GM20431 (cell line): ENCODE measurements around the gene ACVR1.
"Not testable (repeated sequence)": the region's sequence is repeated elsewhere in the genome, so short reads cannot be mapped to it uniquely, and the experiment has no call there.

Experiments
- in situ Hi-C: fragments of 300-500 bp; cut with MseI, MboI; formaldehyde crosslinking; loops from one replicate; pipeline ENCODE4 v1.15.0; 2020; ENCODE audit warnings: low sequenced_read_pairs; ENCODE audit not compliant: unreplicated experiment

Gene ACVR1

DNA sequence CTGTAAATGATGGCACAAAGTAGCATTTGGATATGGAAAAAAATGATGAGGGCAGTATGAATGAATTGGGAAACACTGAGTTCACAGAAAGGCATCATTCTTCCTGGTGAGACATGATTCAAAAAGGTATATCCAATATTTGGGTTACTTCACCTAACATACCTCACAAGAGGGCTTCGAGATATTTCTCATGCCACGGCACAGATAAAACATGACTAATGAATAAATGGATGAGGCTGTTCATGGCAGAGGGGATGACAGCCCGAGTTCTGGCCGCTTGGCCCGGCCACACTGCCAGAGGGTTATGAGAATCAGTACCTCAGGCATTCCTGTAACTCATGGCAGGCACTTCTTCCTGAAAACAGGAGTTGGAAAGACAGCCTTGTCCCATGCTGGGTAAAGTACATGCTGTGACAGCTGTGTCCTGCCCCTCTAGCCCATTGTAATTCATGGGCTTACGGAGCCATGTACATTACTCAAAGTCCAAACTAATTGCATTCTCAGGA lies 131.5 kb downstream of the ACVR1 start:
- in situ Hi-C loops = no loop called here

DNA sequence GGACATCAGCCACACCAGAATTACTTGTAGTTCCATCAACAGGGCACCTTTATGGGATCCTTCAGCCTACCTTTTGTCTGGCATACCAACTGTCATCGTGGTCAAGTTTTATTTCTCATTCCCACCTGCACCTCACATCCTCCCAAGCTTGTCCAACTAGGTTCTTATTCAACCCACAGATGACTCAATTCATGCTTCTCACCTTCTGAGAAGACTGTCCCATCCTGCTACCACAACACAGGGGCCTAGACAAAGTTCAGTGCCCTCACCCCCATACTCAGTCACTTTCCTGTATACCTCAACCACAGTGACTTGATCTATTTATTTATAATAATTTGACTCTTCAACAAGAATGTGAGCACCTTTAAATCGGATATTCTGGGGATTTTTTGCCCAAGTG lies 133.1 kb downstream of the ACVR1 start:
- in situ Hi-C loops = no loop called here

DNA sequence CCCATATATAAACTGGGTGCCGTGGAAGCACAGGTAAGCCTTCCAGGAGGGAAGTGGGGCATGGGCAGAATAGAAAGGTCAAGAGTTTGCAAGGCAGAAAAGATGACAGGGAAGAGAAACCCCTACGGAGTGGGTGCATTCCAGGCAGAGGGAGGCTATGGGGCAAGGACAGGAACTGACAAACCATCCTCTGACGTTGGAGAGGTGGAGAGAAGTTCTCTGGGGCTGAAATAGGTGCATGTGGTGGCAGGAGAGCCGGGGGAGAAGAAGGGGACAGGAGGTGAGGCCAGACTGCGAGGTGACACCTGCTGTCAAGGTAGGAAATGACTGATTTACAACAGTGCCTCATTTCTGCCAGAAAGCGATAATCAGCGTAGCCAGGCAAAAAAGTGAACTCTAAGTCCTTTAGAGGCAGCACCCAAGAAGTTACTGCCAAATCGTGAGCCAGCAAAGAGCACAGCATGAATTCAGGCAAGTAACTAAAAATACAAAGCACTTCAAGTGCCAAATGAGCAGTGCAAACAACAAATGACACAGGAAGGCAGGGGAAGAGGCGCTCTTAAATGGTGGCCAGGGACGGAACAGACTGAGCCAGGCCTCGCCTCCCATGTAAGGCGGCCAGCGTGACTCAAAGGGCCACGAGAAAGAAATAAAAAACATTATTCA lies 134.2 kb downstream of the ACVR1 start:
- in situ Hi-C loops = no loop called here

DNA sequence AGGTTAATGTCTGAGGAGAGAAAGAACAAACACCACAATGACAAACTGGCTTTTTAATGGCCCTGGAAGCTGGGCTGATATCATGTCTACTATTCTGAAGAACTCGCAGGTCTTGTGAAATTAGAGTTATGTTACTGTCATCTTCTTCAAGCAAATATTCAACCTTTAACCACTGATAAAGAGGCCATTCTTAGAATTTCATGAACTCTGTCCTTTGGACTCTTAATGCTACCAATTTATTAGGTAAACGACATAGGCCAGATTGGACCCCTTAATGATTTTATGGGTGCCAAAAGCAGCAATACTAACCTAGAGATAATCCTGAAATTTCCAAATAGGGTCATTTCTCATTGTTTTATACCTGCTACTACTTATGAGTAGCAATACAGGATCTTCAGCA lies 138.5 kb downstream of the ACVR1 start:
- in situ Hi-C loops = no loop called here

DNA sequence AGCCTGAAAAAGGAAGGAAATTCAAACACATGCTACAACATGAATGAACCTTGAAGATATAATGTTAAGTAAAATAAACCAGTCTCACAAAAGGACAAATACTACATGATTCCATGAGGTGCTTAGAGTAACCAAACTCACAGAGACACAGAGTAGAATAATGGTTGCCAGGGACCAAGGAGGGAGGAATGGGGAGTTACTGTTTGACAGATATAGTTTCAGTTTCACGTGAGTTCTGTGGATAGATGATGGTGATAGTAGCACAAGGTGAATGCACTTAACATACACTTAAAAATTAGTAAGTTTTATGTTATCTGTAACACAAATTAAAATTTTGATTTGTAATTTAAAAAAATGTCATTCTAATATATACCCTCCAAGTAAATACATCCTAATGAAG lies 140.6 kb downstream of the ACVR1 start:
- in situ Hi-C loops = no loop called here

DNA sequence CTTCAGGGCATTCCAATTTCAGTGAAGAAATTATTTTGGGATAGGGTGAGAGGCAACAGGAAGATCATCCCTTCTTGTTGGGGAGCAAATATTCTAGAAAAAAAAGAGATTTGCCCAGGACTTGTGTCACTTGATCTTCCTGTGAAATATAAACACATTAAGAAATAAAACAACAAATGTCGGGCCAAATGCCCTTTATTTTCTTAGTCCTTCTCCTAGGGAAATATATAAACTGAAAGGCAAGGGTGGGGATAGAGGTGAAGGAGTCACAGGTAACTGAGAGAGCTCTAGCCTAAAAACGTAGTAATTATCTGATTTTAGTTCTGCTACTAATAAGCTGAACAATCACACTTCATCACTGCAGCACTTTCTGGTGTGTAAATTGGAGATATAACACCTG lies 142.9 kb downstream of the ACVR1 start:
- in situ Hi-C loops = no loop called here

DNA sequence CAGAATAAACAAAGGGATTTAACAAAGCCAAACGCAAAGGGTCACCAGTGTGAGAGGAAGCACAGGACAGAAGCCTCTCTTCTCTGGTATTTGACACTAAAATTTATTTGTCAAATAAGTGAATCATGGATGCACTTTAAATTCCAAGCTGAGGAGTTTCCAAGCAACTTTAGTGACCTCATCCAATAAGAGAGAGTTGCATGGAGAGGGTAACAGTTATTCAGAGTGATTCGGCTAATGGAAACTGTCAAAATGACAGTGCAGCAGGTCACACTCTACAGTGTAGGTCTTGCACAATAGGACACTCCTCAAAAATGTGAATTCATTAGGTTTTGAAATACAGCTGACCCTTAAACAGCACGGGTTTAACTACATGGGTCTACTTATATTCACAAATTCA lies 143.5 kb downstream of the ACVR1 start:
- in situ Hi-C loops = no loop called here

DNA sequence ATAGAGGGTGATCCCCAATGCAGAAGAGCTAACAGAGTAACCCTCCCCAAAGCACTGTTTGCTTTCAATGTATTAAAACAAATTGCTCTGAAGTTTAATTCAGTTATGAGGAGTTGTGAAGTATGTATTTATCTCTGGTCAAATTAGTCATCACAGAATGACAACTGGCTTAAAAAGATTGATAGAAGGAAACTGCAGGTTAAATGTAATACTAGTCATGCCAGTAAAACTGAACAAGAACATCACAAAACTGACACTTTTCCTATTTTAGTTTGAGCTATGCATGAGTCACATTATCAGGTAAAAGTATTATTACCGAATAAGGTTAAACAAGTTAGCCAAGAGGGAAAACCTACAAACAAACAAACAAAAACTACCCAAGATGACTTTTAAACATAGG lies 148.4 kb downstream of the ACVR1 start:
- in situ Hi-C loops = no loop called here

DNA sequence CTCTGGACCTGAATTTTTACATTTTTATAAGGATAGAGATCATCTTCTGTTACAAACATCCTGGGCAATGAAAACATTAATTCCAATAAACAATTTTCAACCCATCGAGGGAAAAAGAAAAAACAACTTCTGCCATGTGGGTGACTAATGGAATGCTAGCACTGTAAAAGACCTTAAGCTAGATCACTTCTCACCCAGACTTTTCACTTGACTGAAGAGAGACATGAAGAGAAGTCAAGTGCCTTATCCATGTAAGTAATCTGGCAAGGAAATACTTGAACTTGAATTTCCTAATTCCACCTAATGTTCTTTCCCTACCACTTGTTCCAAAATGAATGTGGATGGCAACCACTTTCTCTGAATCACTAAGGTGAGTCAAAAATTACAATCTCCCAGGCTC lies 149.2 kb downstream of the ACVR1 start:
- in situ Hi-C loops = no loop called here

DNA sequence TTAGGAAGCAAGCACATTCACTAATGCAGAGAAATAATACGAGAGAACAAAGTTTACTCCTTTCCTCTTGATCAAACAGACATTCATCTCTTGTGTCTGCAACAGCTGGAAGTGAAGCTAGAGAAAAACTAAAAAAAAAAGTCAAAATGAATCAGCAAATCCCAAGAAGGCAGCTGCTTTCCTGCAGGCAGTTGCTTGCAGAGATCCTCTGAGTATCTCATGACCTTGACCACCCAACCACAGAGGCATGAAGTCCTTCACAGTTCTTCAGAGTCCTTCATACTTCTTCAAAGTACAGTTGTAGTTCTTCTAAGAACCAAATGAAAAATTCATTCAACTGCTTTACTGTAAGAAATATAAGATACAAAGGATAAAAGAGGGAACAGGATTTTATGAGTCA lies 150.3 kb downstream of the ACVR1 start:
- in situ Hi-C loops = no loop called here

DNA sequence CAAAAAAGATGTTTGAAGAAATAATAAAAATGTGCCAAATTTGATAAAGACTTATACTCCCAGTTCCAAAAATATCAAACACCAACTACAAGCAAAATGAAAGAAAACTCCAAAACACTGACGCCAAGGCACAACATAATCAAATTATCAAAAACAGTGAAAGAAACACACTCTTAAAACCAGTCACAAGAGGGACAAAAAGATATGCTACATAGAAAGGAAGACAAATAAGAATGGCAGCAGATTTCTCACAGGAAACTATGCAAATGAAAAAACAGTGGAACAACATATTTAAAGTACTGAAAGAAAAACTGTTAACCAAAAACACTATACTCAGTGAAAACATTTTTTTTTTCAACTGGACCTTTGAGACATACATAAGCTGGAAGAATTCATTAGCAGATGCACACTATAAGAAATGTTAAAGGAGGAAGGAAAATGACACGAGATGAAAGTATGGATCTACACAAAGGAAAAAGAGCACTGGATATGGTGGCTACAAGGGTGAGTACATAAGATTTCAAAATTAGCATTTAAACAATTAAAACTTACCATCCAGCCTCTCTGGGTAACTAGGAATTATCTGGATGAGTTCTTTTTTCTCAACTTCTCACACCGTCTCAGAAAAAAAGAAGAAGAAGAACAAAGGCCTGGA lies 153.4 kb downstream of the ACVR1 start:
- in situ Hi-C loops = no loop called here

DNA sequence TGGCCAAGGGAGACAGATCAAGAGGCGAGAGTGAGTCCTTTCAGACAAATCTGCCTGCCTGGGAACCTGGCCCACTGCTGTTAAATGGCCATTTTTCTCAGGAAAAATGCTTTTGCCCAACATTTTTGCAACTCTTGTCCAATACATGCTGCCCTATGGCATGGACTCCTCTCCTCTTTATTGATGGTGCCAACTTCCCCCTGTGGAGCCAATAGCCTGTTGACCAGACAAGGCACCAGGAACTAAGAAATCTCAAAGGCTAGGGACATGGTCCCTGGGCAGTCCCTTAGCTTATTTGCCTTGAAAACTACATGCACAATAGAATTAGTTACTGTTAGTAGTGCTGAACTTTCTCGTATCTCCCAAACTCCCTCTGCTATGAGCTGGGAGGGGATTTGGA lies 155.6 kb downstream of the ACVR1 start:
- in situ Hi-C loops = no loop called here

DNA sequence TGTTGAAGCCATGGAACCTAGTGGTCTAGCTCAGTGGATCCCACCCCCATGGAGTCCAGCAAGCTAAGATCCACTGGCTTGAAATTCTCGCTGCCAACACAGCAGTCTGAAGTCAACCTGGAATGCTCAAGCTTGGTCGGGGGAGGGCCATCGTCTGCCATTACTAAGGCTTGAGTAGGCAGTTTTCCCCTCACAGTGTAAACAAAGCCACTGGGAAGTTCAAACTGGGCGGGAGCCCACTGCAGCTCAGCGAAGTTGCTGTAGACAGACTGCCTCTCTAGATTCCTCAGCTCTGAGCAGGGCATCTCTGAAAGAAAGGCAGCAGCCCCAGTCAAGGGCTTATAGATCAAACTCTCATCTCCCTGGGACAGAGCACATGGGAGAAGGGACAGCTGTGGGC lies 171.5 kb downstream of the ACVR1 start:
- in situ Hi-C loops = not testable (repeated sequence)

DNA sequence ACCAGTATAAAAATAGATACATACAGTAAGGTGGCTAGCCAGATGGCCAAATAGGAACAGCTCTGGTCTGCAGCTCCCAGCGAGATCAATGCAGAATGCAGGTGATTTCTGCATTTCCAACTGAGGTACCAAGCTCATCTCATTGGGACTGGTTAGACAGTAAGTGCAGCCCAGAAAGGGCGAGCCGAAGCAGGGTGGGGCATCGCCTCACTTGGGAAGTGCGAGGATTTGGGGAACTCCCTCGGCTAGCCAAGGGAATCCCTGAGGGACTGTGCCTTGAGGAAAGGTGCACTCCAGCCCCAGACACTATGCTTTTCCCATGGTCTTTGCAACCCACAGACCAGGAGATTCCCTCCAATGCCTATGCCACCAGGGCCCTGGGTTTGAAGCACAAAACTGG lies 172.0 kb downstream of the ACVR1 start:
- in situ Hi-C loops = not testable (repeated sequence)

DNA sequence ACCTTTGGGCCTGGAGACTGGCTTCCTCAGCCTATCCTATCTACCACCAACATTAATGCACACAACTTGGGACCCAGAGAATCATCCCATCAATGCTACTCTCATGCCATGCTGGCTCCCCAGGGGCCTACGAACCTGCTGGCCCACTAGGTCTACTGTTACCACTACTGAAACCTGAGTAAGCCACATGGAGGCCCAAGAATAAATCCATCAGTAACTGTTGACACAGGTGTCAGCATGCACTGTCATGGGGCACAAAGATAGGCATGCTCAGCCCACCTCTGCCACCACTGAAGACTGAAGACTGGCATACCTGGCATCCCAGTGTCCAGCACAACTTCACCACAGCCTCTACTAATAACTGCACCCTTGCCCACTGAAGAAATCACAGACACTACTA lies 176.3 kb downstream of the ACVR1 start:
- in situ Hi-C loops = no loop called here

DNA sequence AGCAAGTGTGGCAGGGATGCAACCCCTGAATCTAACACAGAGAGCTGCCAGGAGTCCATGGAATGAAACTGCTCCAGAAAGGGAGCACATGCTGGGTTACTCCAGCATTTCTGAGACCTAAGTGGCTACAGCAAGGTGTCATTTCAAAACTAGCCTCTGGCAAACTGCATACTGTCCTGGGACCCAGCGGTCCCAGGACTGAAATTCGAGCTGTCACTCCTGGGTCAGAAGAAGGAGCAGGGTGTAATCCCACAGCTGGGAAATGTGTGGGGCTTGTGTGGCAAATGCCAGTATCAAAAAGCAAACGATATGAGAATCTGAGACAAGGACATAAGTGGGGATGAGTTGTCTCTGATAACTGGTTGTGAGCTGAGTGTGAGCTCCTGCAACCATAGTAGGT lies 177.1 kb downstream of the ACVR1 start:
- in situ Hi-C loops = no loop called here

DNA sequence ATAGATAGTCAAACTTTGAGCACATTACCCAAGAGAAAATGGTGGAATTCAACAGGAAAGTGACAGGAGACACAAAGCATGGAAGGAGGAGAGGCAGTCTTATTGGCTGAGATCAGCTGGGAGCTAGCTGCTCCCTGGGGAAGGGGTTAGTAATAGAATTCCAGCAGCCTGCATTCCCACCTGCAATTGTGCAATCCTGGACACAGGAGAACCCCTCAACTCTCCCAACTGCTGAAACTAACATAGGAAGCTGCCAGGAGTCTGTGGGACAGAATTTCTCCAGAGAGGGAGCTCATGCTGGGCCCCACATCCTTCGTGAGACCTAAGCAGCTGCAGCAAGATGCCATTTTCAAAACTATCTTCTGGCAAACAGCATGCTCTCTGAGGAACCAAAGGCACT lies 177.7 kb downstream of the ACVR1 start:
- in situ Hi-C loops = no loop called here

DNA sequence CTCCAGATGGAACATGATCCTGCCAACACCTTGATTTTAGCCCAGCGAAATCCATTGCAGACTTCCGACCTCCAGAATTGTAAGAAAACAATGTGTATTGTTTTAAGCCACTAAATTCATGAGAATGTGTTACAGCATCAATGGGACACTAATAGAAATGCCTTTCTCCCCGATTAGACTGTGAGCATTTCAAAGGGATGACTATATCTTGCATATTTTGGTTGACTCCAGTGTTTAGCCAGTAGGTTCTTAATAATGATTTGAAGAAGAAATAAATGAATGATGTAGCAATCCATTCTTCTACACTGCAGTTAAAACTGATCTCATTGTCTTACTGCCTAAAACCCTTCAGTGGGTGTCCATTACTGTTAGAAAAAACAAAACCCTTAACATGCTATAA lies 180.1 kb downstream of the ACVR1 start:
- in situ Hi-C loops = no loop called here

DNA sequence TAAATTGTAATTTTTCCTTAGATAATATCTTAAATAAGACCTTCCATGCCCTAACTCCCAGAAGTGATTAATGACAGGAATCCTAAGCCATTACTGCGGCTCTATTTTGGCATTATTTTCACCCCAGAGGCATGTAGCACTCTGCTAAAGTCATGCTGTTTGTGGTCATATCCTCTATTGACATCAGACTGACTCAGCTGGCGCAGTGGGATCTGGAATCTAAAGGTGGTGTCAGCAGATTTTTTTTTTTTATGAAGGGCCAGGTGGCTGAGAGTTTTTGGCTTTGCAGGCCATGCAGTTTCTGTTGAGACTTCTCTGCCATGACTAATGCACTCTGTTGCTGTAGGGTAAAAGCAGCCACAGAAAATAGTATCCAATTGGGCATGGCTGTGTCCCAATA lies 183.4 kb downstream of the ACVR1 start:
- in situ Hi-C loops = no loop called here

DNA sequence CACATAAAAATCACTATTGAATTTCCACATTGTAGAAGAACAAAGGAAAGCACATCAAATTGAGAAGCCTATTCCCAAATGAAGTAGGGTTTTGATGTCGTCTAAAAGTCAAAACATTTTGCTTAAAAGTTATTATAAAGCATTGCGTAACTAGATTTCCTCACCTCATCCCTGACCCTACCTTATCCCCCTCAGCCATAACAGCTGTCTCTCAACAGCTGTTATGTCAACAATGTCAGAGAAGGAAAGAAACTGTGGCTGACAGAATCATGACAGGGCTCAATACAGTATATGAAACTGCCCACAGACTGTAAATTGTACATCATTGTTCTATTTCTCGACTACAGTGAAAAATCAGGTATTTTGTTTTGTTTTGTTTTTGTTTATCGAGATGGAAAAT lies 184.4 kb downstream of the ACVR1 start:
- in situ Hi-C loops = no loop called here

DNA sequence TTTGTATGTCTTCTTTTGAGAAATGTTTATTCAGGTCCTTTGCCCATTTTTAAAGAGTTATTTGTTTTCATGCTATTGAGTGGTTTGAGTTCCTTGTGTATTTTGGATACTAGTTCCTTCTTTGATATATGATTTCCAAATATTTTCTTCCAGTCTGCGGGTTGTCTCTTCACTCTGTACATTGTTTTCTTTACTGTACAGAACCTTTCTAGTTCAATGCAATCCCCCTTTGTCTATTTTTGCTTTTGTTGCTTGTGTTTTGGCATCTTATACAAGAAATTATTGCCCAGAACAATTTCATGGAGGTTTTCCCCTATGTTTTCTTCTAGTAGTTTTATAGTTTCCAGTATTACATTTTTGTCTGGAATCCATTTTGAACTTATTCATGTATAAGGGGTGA lies 185.0 kb downstream of the ACVR1 start:
- in situ Hi-C loops = no loop called here
